ENCODE measurements around the gene BCAR3. TPM values are rescaled to one million over a fixed set of nuclear protein-coding genes. Genes with fewer than 3 reads are reported as not detected.

Gene BCAR3
- total RNA-seq, 1 experiment from 2014 or later = 9.3 TPM

- peaks cover 17% of the 10 kb centered on the region for H3K4me1 ChIP-seq
- Mint-ChIP-seq H3K9me3 (ENCODE audit: unreplicated experiment) (no peaks in the 10 kb centered on the region), H3K4me3 (ENCODE audit: unreplicated experiment) (no peak overlapping the region), H3K27ac (ENCODE audit: unreplicated experiment) (no peak overlapping the region), H3K36me3 (ENCODE audit: insufficient read depth, unreplicated experiment) (no peaks in the 10 kb centered on the region), H3K4me1 (ENCODE audit: low read depth, unreplicated experiment) (peaks cover 6% of the 10 kb centered on the region), H3K27me3 (ENCODE audit: insufficient read depth, unreplicated experiment) (no peaks in the 10 kb centered on the region)
- CTCF ChIA-PET = interaction anchor here (1.2 kb wide), 1 partner anchor 177 kb away, joined by 3 read pairs; no protein-coding TSS in a partner anchor
- TF ChIP-seq CTCF (IDR thresholded peaks at IDR 0.05; ENCODE audit: insufficient read depth in 1 of 2, low read depth in 1 of 2, low read length in 1 of 2, severe bottlenecking in 1 of 2, unreplicated experiment in 1 of 2) = no peak
- DNase-seq = no peak
- POLR2A ChIA-PET = interaction anchor here (0.6 kb wide), 1 partner anchor 459 kb away, joined by 8 read pairs; no protein-coding TSS in a partner anchor
- H3K27me3 ChIP-seq (replicated peaks; ENCODE audit: control insufficient read depth, insufficient read depth, low read length) = no peaks in the 10 kb centered on the region
- no peaks in the 10 kb centered on the region for H3K9me3 ChIP-seq
- no peaks in the 10 kb centered on the region for H3K36me3 ChIP-seq (ENCODE audit: control insufficient read depth, insufficient read depth, low read length)
- no peak overlapping the region for H3K4me3 ChIP-seq (ENCODE audit: low read depth, low read length)
- no TSS peak for BruUV-seq (replicated peaks)
- intact Hi-C loops (cut with micrococcal nuclease; ENCODE audit: unreplicated experiment) = no loop called here
Observed at GRCh38 chr1:93636712-93637111, 44.9 kb downstream of the BCAR3 start.

- Mint-ChIP-seq H3K27me3 (ENCODE audit: insufficient read depth, unreplicated experiment) (no peaks in the 10 kb centered on the region), H3K9me3 (ENCODE audit: unreplicated experiment) (no peaks in the 10 kb centered on the region), H3K27ac (ENCODE audit: unreplicated experiment) (no peak overlapping the region), H3K4me3 (ENCODE audit: unreplicated experiment) (no peak overlapping the region), H3K36me3 (ENCODE audit: insufficient read depth, unreplicated experiment) (no peaks in the 10 kb centered on the region), H3K4me1 (ENCODE audit: low read depth, unreplicated experiment) (peaks cover 6% of the 10 kb centered on the region)
- H3K9me3 ChIP-seq = no peaks in the 10 kb centered on the region
- no TSS peak for BruUV-seq (replicated peaks)
- no peaks in the 10 kb centered on the region for H3K36me3 ChIP-seq (ENCODE audit: control insufficient read depth, insufficient read depth, low read length)
- no peak for DNase-seq
- CTCF ChIA-PET = interaction anchor here (1.2 kb wide), 1 partner anchor 178 kb away, joined by 3 read pairs; no protein-coding TSS in a partner anchor
- intact Hi-C loops (cut with micrococcal nuclease; ENCODE audit: unreplicated experiment) = no loop called here
- no peak for TF ChIP-seq CTCF (IDR thresholded peaks at IDR 0.05; ENCODE audit: insufficient read depth in 1 of 2, low read depth in 1 of 2, low read length in 1 of 2, severe bottlenecking in 1 of 2, unreplicated experiment in 1 of 2)
- POLR2A ChIA-PET = interaction anchor here (0.6 kb wide), 1 partner anchor 458 kb away, joined by 8 read pairs; no protein-coding TSS in a partner anchor
- peaks cover 17% of the 10 kb centered on the region for H3K4me1 ChIP-seq
- no peak overlapping the region for H3K4me3 ChIP-seq (ENCODE audit: low read depth, low read length)
- no peaks in the 10 kb centered on the region for H3K27me3 ChIP-seq (replicated peaks; ENCODE audit: control insufficient read depth, insufficient read depth, low read length)
Observed at GRCh38 chr1:93635614-93636543, 45.8 kb downstream of the BCAR3 start.

- no peak for DNase-seq
- Mint-ChIP-seq H3K9me3 (ENCODE audit: unreplicated experiment) (no peaks in the 10 kb centered on the region), H3K4me1 (ENCODE audit: low read depth, unreplicated experiment) (peaks cover under 1% of the 10 kb centered on the region), H3K4me3 (ENCODE audit: unreplicated experiment) (no peak overlapping the region), H3K27ac (ENCODE audit: unreplicated experiment) (no peak overlapping the region), H3K27me3 (ENCODE audit: insufficient read depth, unreplicated experiment) (no peaks in the 10 kb centered on the region), H3K36me3 (ENCODE audit: insufficient read depth, unreplicated experiment) (no peaks in the 10 kb centered on the region)
- intact Hi-C loops (cut with micrococcal nuclease; ENCODE audit: unreplicated experiment) = no loop called here
- H3K36me3 ChIP-seq (ENCODE audit: control insufficient read depth, insufficient read depth, low read length) = no peaks in the 10 kb centered on the region
- H3K4me1 ChIP-seq = peaks cover 7% of the 10 kb centered on the region; the same call in 1 of the 2 replicates
- ChIA-PET POLR2A (no interaction called here), CTCF (no interaction called here)
- no peaks in the 10 kb centered on the region for H3K27me3 ChIP-seq (replicated peaks; ENCODE audit: control insufficient read depth, insufficient read depth, low read length)
- no peak for TF ChIP-seq CTCF (IDR thresholded peaks at IDR 0.05; ENCODE audit: insufficient read depth in 1 of 2, low read depth in 1 of 2, low read length in 1 of 2, severe bottlenecking in 1 of 2, unreplicated experiment in 1 of 2)
- BruUV-seq (replicated peaks) = no TSS peak
- H3K9me3 ChIP-seq = no peaks in the 10 kb centered on the region
- H3K4me3 ChIP-seq (ENCODE audit: low read depth, low read length) = no peak overlapping the region
Observed at GRCh38 chr1:93633313-93633712, 48.3 kb downstream of the BCAR3 start.

All from Caco-2 (cell line).